GM19467 (cell line): ENCODE results near the gene VDR.
"Not testable (repeated sequence)": the region's sequence is repeated elsewhere in the genome, so short reads cannot be mapped to it uniquely, and the experiment has no call there.

Experiments
- ATAC-seq: cut with Tn5 transposase; IDR thresholded peaks from one replicate; pipeline ENCODE4 v1.9.1; 2021; ENCODE audit warnings: mild to moderate bottlenecking, moderate library complexity; ENCODE audit not compliant: unreplicated experiment

The VDR gene

DNA sequence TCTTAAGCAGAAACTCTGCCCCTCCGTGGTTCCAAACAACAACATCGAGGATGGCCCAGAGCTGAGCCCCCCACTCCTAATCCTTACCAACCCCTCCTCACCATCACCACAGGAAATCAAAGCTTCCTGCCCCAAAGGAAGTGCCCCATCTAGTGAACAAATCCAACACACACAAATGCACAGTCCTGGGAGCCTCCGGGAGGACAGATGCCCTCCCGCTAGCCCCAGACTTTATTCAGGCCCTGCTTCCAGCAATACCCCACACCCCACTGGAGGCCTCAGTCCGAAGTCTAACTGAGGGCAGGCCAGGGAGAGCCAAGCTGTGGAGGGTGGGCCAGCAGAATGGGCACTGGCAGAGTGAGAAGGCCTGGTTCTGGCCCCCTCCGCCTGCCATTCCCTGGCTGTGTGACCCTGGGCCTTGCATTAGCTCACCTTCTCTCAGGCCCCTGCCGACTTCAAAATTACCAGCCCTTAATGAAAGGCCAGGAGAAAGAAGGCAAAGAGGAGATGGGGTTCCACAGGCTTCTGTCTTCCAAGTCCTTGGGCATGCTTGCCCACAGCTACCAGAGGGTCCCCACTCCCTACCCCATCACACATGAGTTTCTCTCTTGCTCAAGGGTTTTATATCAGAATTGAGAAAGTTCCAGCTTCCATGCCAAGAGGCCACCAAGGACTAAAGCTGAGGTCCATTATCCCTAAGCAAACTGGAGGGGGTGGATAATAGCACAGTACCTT lies 87.4 kb downstream of the VDR start:
- no peak for ATAC-seq

DNA sequence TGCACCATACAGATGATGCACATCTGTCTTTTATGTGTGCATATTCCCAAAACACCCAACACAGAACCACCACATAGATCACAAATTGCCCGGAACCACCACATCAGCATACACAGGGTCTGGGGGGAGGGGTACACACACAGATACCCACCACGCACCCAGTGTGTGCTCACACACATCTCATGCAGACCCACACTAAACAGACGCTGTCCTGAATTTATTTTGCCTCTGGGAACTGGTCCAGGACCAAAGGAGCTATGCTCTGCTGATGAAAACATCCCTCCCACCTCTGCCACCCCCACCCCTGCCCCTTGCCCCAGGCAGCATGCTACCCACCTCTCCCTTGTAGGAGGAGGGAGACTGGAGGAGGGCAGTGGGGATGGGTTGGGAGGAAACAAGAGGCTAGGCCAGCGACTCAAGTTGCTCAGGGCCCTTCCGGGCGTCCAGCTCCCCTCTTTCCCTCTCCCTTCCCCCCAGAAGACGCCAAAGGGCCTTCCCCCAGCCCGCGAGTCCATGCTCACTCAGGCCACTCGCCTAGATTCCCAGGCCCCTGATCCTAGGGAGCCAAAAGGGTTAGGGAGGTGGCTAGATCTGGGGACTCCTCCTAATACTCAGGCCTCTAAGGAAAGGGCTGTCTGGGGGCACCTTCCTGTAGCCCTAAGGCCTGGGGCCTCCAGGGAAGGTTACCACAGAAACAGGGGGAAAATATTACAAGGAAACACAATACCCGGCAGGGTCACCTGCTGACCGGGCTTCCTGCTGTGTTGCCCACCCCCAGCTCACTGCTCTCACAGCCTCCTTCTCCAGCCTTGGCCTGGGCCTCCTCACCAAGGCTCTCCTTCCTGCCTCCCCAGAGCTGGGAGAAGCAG lies 88.2 kb downstream of the VDR start:
- no peak for ATAC-seq

DNA sequence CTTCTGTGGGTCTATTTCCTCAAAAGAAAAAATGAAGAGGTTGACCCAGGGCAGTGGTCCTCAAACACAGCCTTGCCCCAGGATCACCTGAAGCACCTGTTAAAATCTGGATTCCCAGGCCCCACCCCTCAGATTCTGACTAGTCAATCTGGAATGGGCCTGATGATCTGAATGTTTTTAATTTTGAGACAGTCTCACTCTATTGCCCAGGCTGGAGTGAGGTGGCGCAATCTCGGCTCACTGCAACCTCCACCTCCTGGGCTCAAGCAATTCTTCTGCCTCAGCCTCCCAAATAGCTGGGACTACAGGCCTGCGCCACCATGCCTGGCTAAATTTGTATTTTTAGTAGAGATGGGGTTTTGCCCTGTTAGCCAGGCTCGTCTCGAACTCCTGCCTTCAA lies 89.3 kb downstream of the VDR start:
- ATAC-seq = not testable (repeated sequence)

DNA sequence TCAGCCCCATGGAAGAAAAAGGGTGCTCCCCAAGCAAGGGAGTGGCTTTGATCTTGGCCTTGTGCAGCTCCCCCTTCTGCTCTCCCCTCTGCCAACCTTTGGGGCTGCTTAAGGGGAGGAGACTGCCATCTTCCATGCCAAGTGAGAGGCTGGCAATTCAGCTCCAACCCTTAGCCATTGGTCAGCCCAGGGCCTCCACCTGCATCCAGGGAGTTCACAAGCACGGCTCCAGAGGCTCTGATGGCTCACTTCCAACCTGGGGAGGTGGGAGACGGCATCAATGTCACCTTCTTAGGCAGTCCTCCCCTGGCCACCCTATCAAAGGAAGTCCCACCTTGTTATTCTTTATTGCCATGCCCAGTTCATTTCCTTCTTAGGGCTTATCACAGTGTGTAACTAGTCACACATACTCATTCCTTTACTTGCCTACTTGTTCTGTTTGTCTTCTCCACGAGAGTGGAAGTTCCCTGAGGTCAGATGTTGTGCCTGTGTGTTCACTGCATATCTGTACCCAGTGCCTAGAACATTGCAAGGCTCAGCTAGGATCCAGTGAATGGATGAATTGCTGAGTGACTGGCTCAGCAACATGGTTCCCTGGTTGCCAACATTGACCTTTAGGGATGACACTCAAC lies 90.1 kb downstream of the VDR start:
- ATAC-seq = no peak

DNA sequence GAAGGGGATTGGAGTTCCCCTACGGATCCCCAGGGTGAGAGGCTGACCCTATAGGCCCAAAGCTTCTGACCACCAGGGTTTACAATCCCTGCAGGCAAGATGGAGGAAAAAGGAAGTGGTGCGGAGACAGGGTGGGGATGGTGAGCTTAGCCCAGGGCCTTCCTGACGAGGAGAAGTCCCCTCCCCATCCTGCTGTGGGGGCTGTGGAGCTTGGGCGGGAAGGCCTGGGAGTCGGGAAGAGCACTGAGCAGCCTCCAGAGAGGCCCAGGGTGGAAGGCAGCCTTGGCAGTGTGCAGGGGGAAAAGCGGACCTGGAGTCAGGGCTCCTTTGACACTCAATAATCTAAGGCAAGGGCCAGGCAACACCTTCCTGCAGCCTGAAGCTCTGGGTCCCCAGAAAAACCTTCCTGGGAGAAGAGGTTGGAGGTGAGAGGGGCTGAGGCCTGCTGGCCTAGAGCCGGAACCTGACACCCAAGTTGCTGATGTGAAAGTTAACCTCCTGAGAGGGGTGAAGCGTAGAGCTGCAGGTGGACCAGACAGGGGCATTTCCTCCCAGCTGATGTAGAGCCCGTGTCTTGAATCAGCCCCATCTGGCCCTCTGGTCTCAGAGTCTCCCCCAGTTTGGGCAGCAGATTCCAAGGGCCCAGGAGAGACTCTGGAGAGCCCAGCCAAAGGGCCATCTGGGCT lies 91.1 kb downstream of the VDR start:
- ATAC-seq = peak; percentile 44

DNA sequence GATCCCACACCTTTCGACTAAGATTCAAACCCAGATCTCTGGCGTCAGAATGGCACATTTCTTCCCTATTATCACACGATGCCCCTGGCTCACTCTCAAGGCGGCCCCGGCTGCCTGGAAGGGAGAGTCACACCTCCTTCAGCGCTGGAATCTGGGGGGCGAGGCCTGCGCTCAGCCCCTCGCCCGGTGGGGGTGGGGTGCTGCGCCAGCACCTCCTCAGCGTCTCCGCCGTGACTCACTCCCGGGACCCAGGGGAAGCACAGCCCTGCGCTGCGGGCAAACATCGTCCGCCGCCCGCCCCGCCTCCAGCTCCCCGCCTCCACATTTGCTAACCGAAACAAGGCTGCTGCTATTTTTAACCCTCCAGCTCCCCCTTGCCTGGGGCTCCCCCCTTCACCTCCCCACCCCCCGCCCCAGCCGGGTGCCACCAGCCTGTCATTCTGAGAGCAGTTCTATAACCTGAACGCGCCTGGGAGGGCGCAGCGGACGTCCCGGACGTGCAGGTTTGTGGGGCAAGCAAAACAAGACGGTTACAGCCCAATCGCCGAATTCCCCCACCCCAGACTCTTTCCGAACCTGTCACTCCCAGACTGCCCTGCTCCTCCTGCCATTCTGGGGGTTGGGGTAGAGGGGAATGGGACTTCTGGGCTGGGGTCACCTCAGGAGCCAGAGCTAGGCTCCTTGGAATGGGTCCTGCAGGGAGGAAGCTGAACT lies 91.8 kb downstream of the VDR start:
- peak; percentile 50 for ATAC-seq

DNA sequence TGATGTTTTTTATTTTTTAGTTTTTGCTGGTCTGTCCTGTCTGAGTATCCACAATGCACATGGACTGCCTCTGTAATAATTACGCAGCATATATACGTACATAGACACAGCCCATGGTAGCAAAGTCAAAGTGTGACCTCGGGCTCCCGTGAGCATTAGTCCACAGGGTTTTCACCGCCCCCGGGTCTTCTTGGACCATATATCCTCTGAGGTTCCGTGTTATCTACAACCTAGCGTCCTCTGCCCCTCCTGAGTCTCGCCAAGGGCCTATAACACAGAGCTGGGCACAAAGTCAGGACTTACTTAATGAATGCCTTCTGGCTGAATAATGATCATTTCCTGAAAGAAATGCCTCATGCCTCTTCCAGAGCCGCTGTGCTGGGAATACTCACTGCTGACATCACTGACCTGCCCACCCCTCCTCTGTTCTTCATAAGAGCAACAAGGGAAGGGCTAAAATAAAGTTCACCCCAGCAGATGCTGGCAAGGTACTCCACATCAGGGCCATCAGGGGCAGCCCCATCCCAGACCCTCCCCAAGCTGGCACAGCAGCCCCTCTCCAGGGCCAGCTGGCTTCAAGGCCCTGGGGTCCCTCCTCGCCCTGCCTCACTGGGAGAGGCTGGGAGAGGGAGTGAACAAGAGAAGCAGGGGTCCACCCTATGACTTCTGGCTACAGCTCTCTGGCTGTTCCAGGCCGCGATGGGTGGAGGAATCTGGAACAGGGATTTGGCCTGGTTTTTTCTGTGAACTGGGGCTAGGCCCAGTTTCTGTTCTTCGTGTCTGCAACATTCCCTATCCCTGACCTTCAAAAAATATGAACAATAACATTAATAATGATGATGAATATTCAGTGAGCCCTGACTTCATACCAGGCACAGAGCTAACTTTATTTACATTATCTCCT lies 93.0 kb downstream of the VDR start:
- no peak for ATAC-seq

DNA sequence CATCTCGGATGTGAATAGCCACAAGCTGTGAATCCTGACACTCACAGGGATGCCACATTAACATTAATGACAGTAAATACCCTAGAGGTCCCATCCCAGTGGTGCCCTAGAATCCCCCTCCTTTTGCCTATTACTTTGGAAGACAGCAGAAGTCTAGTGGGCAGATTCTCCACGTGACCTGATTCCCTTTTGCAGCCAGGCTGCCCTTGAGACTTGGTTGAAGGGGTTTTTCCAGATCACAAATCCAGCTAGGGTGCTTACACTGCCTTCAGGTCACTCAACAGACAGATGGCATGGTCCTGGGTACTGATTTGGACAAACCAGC lies 93.8 kb downstream of the VDR start:
- ATAC-seq = no peak

DNA sequence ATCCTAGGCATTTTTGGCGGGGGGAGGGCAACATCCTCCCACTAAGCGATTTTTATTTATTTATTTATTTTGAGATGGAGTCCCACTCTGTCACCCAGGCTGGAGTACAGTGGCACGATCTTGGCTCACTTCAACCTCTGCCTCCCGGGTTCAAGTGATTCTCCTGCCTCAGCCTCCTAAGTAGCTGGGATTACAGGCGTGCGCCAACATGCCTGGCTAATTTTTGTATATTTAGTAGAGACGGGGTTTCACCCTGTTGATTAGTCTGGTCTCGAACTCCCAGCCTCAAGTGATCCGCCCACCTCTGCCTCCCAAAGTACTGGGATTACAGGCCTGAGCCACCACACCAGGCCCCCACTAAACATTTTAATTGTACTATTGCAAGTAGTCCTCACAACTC lies 95.3 kb downstream of the VDR start:
- not testable (repeated sequence) for ATAC-seq

DNA sequence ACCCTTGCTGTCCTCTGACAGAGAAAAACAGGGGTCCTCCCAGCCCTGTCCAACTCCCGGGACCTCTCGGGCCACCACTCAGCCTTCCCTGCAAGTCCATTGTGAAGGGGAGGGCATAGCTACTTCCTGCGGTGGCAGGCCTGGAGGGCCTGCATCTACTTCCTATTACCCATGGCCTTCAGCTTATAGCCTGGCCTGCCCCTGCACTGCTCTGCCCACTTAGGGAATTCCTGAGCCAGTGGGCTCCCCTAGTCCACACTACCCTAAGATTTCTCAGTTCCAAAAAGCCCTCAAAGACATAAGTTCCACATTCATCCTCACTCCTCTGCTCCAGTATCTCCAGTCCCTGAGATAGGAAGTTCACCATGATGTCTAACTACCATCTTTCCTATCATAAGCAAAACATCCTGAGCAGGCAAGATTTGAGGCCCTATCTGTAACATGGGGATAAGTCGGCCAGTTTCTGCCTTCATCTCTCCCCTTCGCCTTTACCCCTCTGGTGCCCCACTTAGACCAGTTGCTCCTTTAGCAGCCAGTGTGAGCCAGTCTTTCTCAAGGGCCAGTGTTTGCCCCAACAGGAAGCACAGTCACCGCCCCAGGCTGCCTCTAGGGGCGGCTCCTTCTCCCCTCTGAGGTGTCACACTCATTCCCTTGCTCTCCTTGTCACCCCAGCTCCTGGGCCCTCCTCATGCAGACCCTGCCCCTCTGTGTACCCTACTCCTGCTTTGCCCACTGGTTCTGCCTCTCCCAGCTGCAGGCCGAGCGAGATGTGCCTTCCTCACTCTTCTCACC lies 96.0 kb downstream of the VDR start:
- ATAC-seq = no peak

DNA sequence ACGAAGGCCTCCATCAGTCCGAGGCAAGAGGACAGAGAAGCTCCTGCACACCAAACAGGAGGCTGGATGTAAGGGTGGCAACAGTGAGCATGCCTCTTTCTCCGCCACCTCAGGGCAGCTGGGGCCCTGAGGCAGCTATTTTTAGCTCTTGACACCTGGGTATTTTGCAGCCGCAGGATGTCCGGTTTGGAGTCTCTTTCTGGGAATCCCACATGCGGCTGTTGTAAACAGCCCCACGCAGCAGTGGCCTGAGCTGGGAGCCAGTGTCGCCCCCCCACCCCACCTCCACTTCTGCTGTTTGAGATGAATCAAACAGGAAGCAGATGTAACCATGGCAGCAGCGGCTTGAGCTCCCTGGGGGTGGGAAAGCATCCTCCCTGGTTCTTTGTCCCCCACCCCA lies 96.7 kb downstream of the VDR start:
- ATAC-seq = no peak

DNA sequence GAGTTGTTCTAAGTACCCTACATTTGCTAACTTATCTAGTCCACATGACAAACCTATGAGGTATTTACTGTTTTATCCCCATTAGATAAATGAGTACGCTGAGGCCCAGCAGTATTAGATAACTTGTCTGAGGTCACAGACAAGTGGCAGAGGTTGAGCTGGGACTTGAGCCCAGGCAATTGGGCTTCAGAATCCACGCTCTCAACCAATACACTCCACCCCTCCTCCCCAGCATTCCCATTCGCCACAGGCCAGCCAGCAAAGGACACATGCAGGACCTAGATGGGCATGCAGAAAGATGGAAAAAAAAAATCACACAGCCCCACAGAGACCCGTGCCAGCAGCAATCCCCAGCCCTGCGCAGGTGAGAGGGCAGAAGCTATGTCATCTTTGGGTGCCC lies 97.5 kb downstream of the VDR start:
- ATAC-seq = no peak

DNA sequence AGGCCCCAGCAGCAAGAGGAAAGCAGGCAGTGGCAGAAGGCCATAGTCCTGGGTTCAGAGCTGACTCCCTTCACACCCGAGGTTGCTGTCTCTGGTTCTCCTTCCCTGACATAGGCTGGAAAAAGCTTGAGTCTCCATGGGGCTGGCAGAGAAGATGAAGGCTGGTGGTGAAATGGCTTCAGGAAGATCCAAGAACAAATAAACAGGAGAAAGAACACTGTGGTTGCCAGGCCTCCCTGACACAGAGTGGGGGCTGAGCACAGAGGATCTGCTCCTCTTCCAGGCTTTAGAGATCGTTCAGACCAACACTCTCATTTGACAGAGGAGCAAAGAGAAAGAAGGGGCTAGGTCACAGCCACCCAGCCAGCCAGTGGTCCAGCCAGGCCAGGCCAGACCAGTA lies 99.4 kb downstream of the VDR start:
- no peak for ATAC-seq

DNA sequence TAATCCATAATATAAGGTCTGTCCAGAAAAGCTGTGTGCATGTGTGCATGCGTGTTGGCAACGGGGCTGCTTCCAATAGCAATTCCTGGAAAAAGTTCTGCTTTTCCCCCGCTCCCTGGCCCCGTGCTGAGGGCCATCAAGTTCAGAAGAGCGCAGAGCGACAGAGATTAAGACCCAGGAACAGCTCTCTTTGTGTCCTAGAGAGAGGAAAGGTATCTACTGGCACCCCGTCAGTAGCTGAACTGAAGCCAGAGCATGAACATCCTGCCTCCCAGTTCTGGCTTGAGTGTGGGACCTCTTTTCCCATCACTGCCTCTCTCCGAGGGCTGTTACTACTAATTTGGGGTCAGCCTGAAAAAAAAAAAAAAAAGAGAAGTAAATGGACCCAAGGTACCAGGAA lies 100.6 kb downstream of the VDR start:
- ATAC-seq = no peak

DNA sequence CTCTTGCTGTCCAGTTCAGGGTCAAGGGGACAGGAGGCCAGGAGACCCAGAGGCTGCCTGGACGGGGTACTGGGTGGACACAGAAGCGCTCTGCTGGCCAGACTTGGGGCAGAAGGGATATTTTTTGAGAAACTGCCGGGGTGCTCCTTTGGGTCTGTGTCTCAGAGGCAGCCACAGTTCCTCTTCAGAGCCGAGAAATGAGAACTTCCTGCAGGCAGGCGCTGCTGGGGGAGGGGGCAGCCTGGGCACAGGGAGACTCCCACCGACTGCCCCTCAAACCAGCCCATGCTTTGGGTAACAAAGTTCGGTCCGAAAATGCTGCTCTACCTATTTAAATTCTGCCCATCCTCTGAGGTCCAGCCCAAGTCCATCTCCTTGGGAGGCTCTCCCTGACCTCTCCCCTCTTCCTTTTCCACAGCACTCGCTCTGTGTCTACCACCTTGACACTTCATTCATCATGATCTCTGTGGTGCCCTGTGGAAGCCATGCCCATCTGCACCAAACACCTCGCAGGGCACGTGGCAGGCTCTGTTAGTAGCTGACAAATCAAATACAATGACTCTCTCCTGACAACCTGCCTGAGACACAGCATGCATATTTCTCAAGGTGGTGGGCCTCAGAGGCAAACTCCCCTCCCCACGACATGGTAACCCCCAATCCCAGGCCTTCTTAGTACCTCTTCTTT lies 101.5 kb downstream of the VDR start:
- no peak for ATAC-seq

DNA sequence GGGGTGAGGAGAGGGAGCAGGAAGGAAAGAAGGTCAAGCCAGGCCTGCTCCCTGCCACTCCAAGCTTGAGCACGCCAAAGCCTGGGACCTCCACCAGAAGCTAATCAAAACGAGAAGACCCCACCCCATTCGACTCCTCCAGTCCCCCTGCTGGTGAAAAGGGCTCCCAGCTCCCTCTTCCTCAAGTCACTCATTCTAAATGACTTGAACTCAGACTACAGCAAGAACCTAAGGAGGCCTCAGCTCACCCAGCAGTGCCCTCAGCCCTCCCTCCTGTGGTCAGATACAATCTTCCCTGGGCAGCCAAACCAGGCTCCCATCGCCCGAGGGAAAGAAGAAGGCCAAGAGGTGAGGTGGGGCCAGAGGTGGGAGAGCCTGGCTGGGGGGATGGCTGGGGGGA lies 102.5 kb downstream of the VDR start:
- no peak for ATAC-seq

DNA sequence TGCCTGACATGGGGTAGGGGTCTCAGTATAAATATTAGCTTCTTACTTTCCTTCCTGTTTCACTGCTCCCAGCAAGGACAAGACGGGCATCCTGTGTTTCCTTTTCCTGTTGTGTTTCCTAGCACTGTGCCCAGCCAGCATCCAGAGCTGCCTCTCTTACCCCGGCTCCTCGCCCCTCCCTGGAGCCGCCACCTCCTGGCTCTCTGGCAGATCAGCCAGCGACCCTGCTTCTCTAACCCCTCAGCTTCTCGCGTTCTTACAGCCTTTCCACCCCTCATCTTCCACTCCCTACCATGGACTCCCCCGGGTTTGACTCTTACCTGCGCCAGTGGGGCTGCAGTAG lies 102.9 kb downstream of the VDR start:
- no peak for ATAC-seq

DNA sequence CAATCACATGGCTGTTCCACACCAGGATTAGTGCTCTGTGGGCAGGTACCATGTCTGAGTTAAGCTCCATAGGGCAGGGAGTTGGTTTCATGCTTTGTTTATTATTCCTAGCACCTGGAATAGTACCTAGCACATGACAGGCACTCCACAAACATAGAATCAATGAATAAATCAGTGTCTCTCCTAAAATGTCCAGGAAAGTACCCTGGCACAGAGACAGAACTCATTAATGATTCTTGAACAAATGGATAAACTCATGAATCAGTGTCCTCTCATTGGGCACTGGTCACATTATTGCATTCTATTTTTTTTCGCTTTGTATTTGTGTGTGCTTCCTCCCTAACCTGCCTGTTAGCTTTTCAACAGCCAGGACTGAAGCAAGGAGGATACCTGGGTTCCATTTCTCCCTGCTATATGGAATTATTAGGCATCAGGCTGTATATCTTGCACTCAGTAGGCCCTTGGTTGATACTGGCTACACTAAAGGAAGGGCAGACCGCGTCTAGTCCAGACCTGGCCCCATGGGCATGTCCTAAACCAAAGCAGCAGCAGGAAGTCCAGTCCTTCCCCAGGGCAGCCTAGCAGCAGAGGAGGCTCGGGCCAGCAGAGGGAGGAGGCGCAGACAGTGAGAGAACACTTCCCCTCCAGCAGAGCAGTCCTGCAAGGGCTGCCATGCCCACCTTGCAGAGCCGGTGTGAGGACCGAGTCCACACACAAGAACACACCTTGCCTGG lies 103.5 kb downstream of the VDR start:
- ATAC-seq = no peak
